Frontal cortex (tissue), 4 donors: ENCODE results near the gene ZNF569. TPM values are rescaled to one million over a fixed set of nuclear protein-coding genes. Genes with fewer than 3 reads are reported as not detected.
A peak's percentile ranks its signal among the peaks of the same experiment; 100 is the strongest.

Experiments
- DNase-seq, 2 donors: peaks; one replicate each; pipeline ENCODE4 v3.0.0; 2012; ENCODE audit warnings: low spot score in 2 of 2
- FAIRE-seq: peaks from 2 replicates; lab custom pipeline; 2012; peaks lifted over from hg19 to GRCh38; lab: Jason Lieb, UNC
- total RNA-seq: library from RNA; depleted of rRNA; stranded (reverse); fragments of >200 nt; gene quantifications from one replicate; pipeline ENCODE4 v1.2.3, GENCODE V29; 2014
- donor health status: control.
- donor health status: control.
- donor health status: control.

The ZNF569 gene
- total RNA-seq: 37.9 TPM

- FAIRE-seq: no peak
Observed at GRCh38 chr19:37466798-37467607, at the start of gene ZNF569. ZNF569 (minus strand) TSS chr19:37467444; CDS start chr19:37444921, 22,523 bp downstream.

GRCh38 chr19:37513397-37513796 is 46.2 kb upstream of the ZNF569 start:
- FAIRE-seq: no peak
- no peak for DNase-seq

More at GRCh38 chr19:37466798-37467607, at the start of gene ZNF569:
- peak; percentile 72 to 76 for DNase-seq

GRCh38 chr19:37511821-37512220 is 44.6 kb upstream of the ZNF569 start:
- FAIRE-seq: no peak
- DNase-seq: no peak

- FAIRE-seq (no peak), DNase-seq (no peak)
Observed at GRCh38 chr19:37511186-37511585, 43.9 kb upstream of the ZNF569 start.

GRCh38 chr19:37507167-37507464 is 39.9 kb upstream of the ZNF569 start:
- peak in 1 of 2 donors; percentile 5 for DNase-seq
- no peak for FAIRE-seq

GRCh38 chr19:37506387-37507166 is 39.3 kb upstream of the ZNF569 start, which contains the start of gene ZNF793:
ZNF793 (plus strand) TSS chr19:37506939; CDS start chr19:37523440, 16,501 bp downstream.
- DNase-seq: peak; percentile 45 to 70
- no peak for FAIRE-seq

- FAIRE-seq (no peak), DNase-seq (peak in 1 of 2 donors; percentile 11)
Observed at GRCh38 chr19:37505958-37506386, 38.7 kb upstream of the ZNF569 start.

- FAIRE-seq: no peak
Observed at GRCh38 chr19:37492213-37492612, 25.0 kb upstream of the ZNF569 start.

GRCh38 chr19:37484406-37485168 is 17.3 kb upstream of the ZNF569 start:
- no peak for FAIRE-seq
- no peak for DNase-seq

More at GRCh38 chr19:37492213-37492612, 25.0 kb upstream of the ZNF569 start:
- DNase-seq: no peak

- DNase-seq (no peak), FAIRE-seq (no peak)
Observed at GRCh38 chr19:37472165-37472564, 4.9 kb upstream of the ZNF569 start.

- DNase-seq: no peak
- FAIRE-seq: no peak
Observed at GRCh38 chr19:37470216-37470615, 3.0 kb upstream of the ZNF569 start.

- FAIRE-seq (no peak), DNase-seq (peak; percentile 57 to 71)
Observed at GRCh38 chr19:37468961-37469777, 1.9 kb upstream of the ZNF569 start, which contains the start of gene ZNF570. ZNF570 (plus strand) TSS chr19:37469356; CDS start chr19:37470355, 999 bp downstream.

- DNase-seq (peak; percentile 4 to 7), FAIRE-seq (no peak)
Observed at GRCh38 chr19:37467608-37468090, 405 bp upstream of the ZNF569 start.

GRCh38 chr19:37466277-37466797 is 907 bp downstream of the ZNF569 start:
- no peak for FAIRE-seq
- no peak for DNase-seq

GRCh38 chr19:37452500-37453245 is 14.6 kb downstream of the ZNF569 start:
- no peak for DNase-seq
- FAIRE-seq: no peak

GRCh38 chr19:37413313-37414084 is 53.7 kb downstream of the ZNF569 start:
- DNase-seq (no peak), FAIRE-seq (no peak)

- no peak for DNase-seq
- no peak for FAIRE-seq
Observed at GRCh38 chr19:37412700-37413099, 54.5 kb downstream of the ZNF569 start.
